ENCODE data around the gene RACGAP1. TPM values are rescaled to one million over a fixed set of nuclear protein-coding genes. Genes with fewer than 3 reads are reported as not detected.

RACGAP1 gene
- total RNA-seq, 1 experiment from 2014 or later: 147 TPM

DNA sequence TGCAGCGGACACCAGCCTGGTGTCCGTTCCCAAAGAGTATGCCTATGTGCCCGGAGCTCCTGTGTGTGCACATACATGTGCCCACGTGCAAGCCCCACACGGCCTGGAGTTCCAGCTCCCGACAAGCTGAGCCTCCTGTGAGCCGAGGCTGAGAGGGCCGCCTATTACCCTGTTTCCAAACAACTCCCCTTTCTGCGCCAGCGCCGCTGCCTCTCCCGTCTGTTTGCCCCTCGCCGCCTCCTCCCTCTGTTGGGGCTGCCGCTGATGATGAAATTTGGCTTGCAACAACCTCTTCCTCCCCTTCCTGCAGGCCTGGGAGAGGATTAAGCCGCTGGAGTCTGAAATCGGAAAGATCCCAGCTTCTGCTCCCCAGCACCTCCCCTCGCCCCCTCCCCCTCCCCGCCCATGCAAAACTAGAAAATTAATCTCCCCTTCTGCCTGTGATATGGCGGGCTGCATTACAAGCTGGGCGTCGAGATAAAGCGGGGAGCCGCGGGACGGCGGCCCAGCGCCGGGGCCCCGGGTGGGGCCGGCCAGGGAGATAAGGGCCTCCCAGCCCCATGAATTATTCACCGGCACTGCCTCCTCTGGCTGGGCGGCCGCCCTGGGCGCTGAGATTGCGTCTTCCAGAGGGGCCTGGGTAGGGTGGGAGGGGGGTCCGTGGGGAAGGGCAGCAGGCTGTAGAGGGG, 25.3 kb upstream of the RACGAP1 start:
- in situ Hi-C loops (cut with HindIII; ENCODE audit: low pct_unique_long_range_greater_than_20kb, low sequenced_read_pairs): no loop called here
- BruUV-seq (replicated peaks): no TSS peak
- ChIA-PET POLR2A (interaction anchor here (0.6 kb wide), 1 partner anchor 21 kb away, joined by 9 read pairs; no protein-coding TSS in a partner anchor), CTCF (interaction anchor here (0.6 kb wide), 3 partner anchors 56 to 272 kb away, joined by 3 to 5 read pairs (median 5); no protein-coding TSS in a partner anchor)
- TF ChIP-seq, protein P1, sequence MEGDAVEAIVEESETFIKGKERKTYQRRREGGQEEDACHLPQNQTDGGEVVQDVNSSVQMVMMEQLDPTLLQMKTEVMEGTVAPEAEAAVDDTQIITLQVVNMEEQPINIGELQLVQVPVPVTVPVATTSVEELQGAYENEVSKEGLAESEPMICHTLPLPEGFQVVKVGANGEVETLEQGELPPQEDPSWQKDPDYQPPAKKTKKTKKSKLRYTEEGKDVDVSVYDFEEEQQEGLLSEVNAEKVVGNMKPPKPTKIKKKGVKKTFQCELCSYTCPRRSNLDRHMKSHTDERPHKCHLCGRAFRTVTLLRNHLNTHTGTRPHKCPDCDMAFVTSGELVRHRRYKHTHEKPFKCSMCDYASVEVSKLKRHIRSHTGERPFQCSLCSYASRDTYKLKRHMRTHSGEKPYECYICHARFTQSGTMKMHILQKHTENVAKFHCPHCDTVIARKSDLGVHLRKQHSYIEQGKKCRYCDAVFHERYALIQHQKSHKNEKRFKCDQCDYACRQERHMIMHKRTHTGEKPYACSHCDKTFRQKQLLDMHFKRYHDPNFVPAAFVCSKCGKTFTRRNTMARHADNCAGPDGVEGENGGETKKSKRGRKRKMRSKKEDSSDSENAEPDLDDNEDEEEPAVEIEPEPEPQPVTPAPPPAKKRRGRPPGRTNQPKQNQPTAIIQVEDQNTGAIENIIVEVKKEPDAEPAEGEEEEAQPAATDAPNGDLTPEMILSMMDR (IDR thresholded peaks at IDR 0.05): no peak
- TF ChIP-seq SIN3A (IDR thresholded peaks at IDR 0.05; ENCODE audit: borderline replicate concordance, insufficient read depth, low read depth, low read length) (no peak), TCF7L2 (IDR thresholded peaks at IDR 0.05; ENCODE audit: low read depth, low read length) (no peak), POLR2AphosphoS5 (IDR thresholded peaks at IDR 0.05; ENCODE audit: low read depth, low read length) (no peak)
- TF ChIP-seq, protein P2, sequence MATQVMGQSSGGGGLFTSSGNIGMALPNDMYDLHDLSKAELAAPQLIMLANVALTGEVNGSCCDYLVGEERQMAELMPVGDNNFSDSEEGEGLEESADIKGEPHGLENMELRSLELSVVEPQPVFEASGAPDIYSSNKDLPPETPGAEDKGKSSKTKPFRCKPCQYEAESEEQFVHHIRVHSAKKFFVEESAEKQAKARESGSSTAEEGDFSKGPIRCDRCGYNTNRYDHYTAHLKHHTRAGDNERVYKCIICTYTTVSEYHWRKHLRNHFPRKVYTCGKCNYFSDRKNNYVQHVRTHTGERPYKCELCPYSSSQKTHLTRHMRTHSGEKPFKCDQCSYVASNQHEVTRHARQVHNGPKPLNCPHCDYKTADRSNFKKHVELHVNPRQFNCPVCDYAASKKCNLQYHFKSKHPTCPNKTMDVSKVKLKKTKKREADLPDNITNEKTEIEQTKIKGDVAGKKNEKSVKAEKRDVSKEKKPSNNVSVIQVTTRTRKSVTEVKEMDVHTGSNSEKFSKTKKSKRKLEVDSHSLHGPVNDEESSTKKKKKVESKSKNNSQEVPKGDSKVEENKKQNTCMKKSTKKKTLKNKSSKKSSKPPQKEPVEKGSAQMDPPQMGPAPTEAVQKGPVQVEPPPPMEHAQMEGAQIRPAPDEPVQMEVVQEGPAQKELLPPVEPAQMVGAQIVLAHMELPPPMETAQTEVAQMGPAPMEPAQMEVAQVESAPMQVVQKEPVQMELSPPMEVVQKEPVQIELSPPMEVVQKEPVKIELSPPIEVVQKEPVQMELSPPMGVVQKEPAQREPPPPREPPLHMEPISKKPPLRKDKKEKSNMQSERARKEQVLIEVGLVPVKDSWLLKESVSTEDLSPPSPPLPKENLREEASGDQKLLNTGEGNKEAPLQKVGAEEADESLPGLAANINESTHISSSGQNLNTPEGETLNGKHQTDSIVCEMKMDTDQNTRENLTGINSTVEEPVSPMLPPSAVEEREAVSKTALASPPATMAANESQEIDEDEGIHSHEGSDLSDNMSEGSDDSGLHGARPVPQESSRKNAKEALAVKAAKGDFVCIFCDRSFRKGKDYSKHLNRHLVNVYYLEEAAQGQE (IDR thresholded peaks at IDR 0.05; ENCODE audit: insufficient read depth in 1 of 2, low read depth in 2 of 2, low read length in 1 of 2): no peak
- Histone ChIP-seq H3K9me3 (ENCODE audit: control insufficient read depth, insufficient read depth, low read depth, low read length) (no peaks in the 10 kb centered on the region), H3K27me3 (ENCODE audit: control insufficient read depth, insufficient read depth, low read length) (no peaks in the 10 kb centered on the region), H3K4me3 (ENCODE audit: low read depth in 2 of 2, low read length in 2 of 2) (no peak overlapping the region), H3K36me3 (ENCODE audit: control insufficient read depth, insufficient read depth, low read length) (no peaks in the 10 kb centered on the region), H3K27ac (ENCODE audit: low read length) (no peak overlapping the region), H3K4me1 (ENCODE audit: control insufficient read depth, insufficient read depth, low read length) (no peaks in the 10 kb centered on the region; the same call in 1 of the 2 replicates)
- DNase-seq (ENCODE audit: low read depth, low spot score) (no peak), ATAC-seq (no peak)
- intact Hi-C loops (cut with micrococcal nuclease; ENCODE audit: unreplicated experiment): loop anchor here (10.0 kb wide), 1 partner anchor 186 kb away; no protein-coding TSS in a partner anchor

DNA sequence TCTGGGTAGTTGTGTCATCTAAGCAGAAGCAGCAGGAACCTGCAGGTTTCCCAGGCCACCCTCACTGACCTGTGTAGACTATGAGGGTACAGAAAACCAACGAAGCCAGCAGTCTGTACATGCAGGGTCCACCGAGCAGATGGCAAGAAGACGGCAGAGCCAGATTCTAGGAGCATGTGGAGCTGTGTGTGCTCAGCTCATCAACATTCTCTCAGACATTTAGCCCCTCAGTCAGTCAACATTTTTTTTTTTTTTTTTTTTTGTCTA, 24.8 kb upstream of the RACGAP1 start:
- Histone ChIP-seq H3K9me3 (ENCODE audit: control insufficient read depth, insufficient read depth, low read depth, low read length) (no peaks in the 10 kb centered on the region), H3K36me3 (ENCODE audit: control insufficient read depth, insufficient read depth, low read length) (no peaks in the 10 kb centered on the region), H3K27ac (ENCODE audit: low read length) (no peak overlapping the region), H3K27me3 (ENCODE audit: control insufficient read depth, insufficient read depth, low read length) (no peaks in the 10 kb centered on the region), H3K4me3 (ENCODE audit: low read depth in 2 of 2, low read length in 2 of 2) (no peak overlapping the region), H3K4me1 (ENCODE audit: control insufficient read depth, insufficient read depth, low read length) (no peaks in the 10 kb centered on the region)
- DNase-seq (ENCODE audit: low read depth, low spot score) (no peak), ATAC-seq (no peak)
- intact Hi-C loops (cut with micrococcal nuclease; ENCODE audit: unreplicated experiment) (loop anchor here (10.0 kb wide), 1 partner anchor 185 kb away; no protein-coding TSS in a partner anchor), in situ Hi-C loops (cut with HindIII; ENCODE audit: low pct_unique_long_range_greater_than_20kb, low sequenced_read_pairs) (no loop called here)
- CTCF ChIA-PET: interaction anchor here (0.6 kb wide), 4 partner anchors 25 to 272 kb away, joined by 3 to 5 read pairs (median 4); no protein-coding TSS in a partner anchor
- TF ChIP-seq, protein P2 (IDR thresholded peaks at IDR 0.05; ENCODE audit: insufficient read depth in 1 of 2, low read depth in 2 of 2, low read length in 1 of 2): no peak
- TF ChIP-seq, protein P1 (IDR thresholded peaks at IDR 0.05): no peak
- TF ChIP-seq POLR2AphosphoS5 (IDR thresholded peaks at IDR 0.05; ENCODE audit: low read depth, low read length) (no peak), TCF7L2 (IDR thresholded peaks at IDR 0.05; ENCODE audit: low read depth, low read length) (no peak), SIN3A (IDR thresholded peaks at IDR 0.05; ENCODE audit: borderline replicate concordance, insufficient read depth, low read depth, low read length) (no peak)
- POLR2A ChIA-PET: interaction anchor here (0.6 kb wide), 1 partner anchor 20 kb away, joined by 9 read pairs; no protein-coding TSS in a partner anchor
- no TSS peak for BruUV-seq (replicated peaks)
